GM23248 (cell line): ENCODE measurements around the gene MMS19.

Experiments
- EZH2 ChIP-seq: fragments of 200-600 bp; sonication (generic); IDR thresholded peaks from 2 replicates; pipeline ENCODE4 v1.6.1; 2018; ENCODE audit warnings: antibody characterized with exemption, mild to moderate bottlenecking; ENCODE audit not compliant: insufficient read depth, poor library complexity, severe bottlenecking
- EZH2phosphoT487 ChIP-seq: fragments of 200-600 bp; sonication (generic); IDR thresholded peaks from 2 replicates; pipeline ENCODE4 v1.6.1; 2018; ENCODE audit warnings: antibody characterized with exemption, moderate library complexity, mild to moderate bottlenecking, low read depth; ENCODE audit not compliant: insufficient read depth

- TF ChIP-seq EZH2 (no peak), EZH2phosphoT487 (no peak)
Measured at GRCh38 chr10:97529685-97530465, 31.7 kb upstream of the MMS19 start.
